GM12878 (cell line): ENCODE data around the gene GID8. TPM values are rescaled to one million over a fixed set of nuclear protein-coding genes. Genes with fewer than 3 reads are reported as not detected.

ENCODE experiments used
- ATAC-seq: fragments of 200-7000 bp; cut with Tn5 transposase; 3 replicates; pipeline ENCODE4 v1.9.1; 2020; ENCODE audit warnings: mild to moderate bottlenecking, moderate library complexity
- BruUV-seq: library from RNA; stranded (reverse); fragments of 400-500 nt; replicated peaks from 2 replicates; lab custom pipeline; 2021; lab: Mats Ljungman, UMichigan
- CTCF ChIA-PET: fragments of 300-600 bp; sonication (Branson Sonifier 250); formaldehyde crosslinking; extraction: SDS; loops from one replicate; lab custom pipeline; 2021; ENCODE audit warnings: inconsistent platforms; lab: Yijun Ruan, JAX
- POLR2A ChIA-PET: fragments of 350-600 bp; formaldehyde crosslinking; extraction: SDS; loops from one replicate; lab custom pipeline; 2021; ENCODE audit warnings: inconsistent platforms; lab: Charles Lee
- RAD21 ChIA-PET: fragments of 300-600 bp; sonication (Branson Sonifier 250); formaldehyde crosslinking; loops from one replicate; lab custom pipeline; 2023; ENCODE audit warnings: antibody characterized with exemption; ENCODE audit not compliant: unreplicated experiment; lab: Charles Lee
- SMC1A ChIA-PET: fragments of 300-600 bp; sonication (Branson Sonifier 250); formaldehyde crosslinking; loops from one replicate; lab custom pipeline; 2023; ENCODE audit not compliant: unreplicated experiment, uncharacterized antibody; lab: Charles Lee
- DNase-seq: peaks from one replicate; pipeline ENCODE4 v3.0.0-alpha.2; 2011; ENCODE audit warnings: low read depth, low spot score
- FAIRE-seq: peaks from 3 replicates; lab custom pipeline; 2011; peaks lifted over from hg19 to GRCh38; lab: Jason Lieb, UNC
- H2AFZ ChIP-seq: 2 replicates; pipeline ENCODE4 v1.6.0; 2011; ENCODE audit warnings: low read depth, low read length, control low read depth; ENCODE audit not compliant: control insufficient read depth
- H3K27ac ChIP-seq: 2 replicates; pipeline ENCODE4 v1.5.1; 2011; ENCODE audit warnings: control low read depth; ENCODE audit not compliant: control insufficient read depth, insufficient read depth
- H3K27me3 ChIP-seq, 2 experiments: replicated peaks in 1 of 2; 2 replicates each; pipeline versions ENCODE4 v1.6.0 to v1.6.1; 2011; ENCODE audit warnings: low read length in 1 of 2; ENCODE audit not compliant: control insufficient read depth in 2 of 2, insufficient read depth in 2 of 2
- H3K36me3 ChIP-seq, 2 experiments: 2 replicates each; pipeline ENCODE4 v1.5.1; 2011; ENCODE audit warnings: low read length in 1 of 2; ENCODE audit not compliant: control insufficient read depth in 2 of 2, insufficient read depth in 2 of 2
- H3K4me1 ChIP-seq: 2 replicates; pipeline ENCODE4 v1.6.1; 2011; ENCODE audit warnings: mild to moderate bottlenecking, low read length, moderate library complexity, mixed read lengths; ENCODE audit not compliant: control insufficient read depth, insufficient read depth
- H3K4me2 ChIP-seq: 2 replicates; pipeline ENCODE4 v1.6.0; 2011; ENCODE audit warnings: control low read depth; ENCODE audit not compliant: control insufficient read depth, insufficient read depth
- H3K4me3 ChIP-seq: fragments of 200-600 bp; sonication (generic); 2 replicates; pipeline ENCODE4 v1.5.1; 2016
- H3K79me2 ChIP-seq: 2 replicates; pipeline ENCODE4 v1.6.0; 2011; ENCODE audit warnings: low read length; ENCODE audit not compliant: control insufficient read depth, insufficient read depth
- H3K9ac ChIP-seq: 2 replicates; pipeline ENCODE4 v1.8.0; 2011; ENCODE audit warnings: low read length, control low read depth, mixed read lengths; ENCODE audit not compliant: control insufficient read depth, insufficient read depth
- H3K9me3 ChIP-seq: replicated peaks from 3 replicates; pipeline ENCODE4 v1.5.1; 2011; ENCODE audit warnings: mild to moderate bottlenecking, low read length; ENCODE audit not compliant: control insufficient read depth, insufficient read depth
- H4K20me1 ChIP-seq: 2 replicates; pipeline ENCODE4 v1.6.0; 2011; ENCODE audit not compliant: control insufficient read depth, insufficient read depth
- BHLHE40 ChIP-seq, 2 experiments: fragments of 450-650 bp in 1 of 2; IDR thresholded peaks; 2 replicates each; pipeline ENCODE4 v1.6.1; 2011 to 2017; ENCODE audit warnings: low read depth in 2 of 2, borderline replicate concordance in 1 of 2, improper control_type of control experiment in 1 of 2, low read length in 1 of 2, mild to moderate bottlenecking in 1 of 2
- CREM ChIP-seq: IDR thresholded peaks from 2 replicates; pipeline ENCODE4 v1.6.1; 2014; ENCODE audit warnings: antibody characterized with exemption, low read depth
- EZH2 ChIP-seq: IDR thresholded peaks from 2 replicates; pipeline ENCODE4 v1.6.1; 2012; ENCODE audit warnings: low read depth, mild to moderate bottlenecking, control low read depth, inconsistent platforms, low read length, borderline replicate concordance; ENCODE audit not compliant: control insufficient read depth
- FOXK2 ChIP-seq: fragments of 450-650 bp; IDR thresholded peaks from 2 replicates; pipeline ENCODE4 v1.6.1; 2017; ENCODE audit warnings: mild to moderate bottlenecking, moderate library complexity
- MYB ChIP-seq: fragments of 150-350 bp; IDR thresholded peaks from 2 replicates; pipeline ENCODE4 v1.6.1; 2014; ENCODE audit warnings: mild to moderate bottlenecking, low read depth, low read length, borderline replicate concordance
- RB1 ChIP-seq: fragments of 450-650 bp; formaldehyde crosslinking; IDR thresholded peaks from 2 replicates; pipeline ENCODE4 v1.6.1; 2017; ENCODE audit warnings: mild to moderate bottlenecking, borderline replicate concordance
- RUNX3 ChIP-seq: IDR thresholded peaks from 2 replicates; pipeline ENCODE4 v1.6.1; 2012; ENCODE audit warnings: low read length, inconsistent platforms
- TAF1 ChIP-seq: IDR thresholded peaks from 2 replicates; pipeline ENCODE4 v1.6.1; 2011; ENCODE audit warnings: mild to moderate bottlenecking, low read depth, low read length, borderline replicate concordance
- ZSCAN29 ChIP-seq: fragments of 450-650 bp; IDR thresholded peaks from 2 replicates; pipeline ENCODE4 v1.6.1; 2017; ENCODE audit warnings: mild to moderate bottlenecking, moderate library complexity
- WGBS: methylation state at CpG from one replicate; pipeline ENCODE4 v1.1.6; 2016; ENCODE audit warnings: low lambda C conversion rate; ENCODE audit not compliant: insufficient replicate concordance, insufficient coverage; ENCODE audit errors: missing lambda C conversion rate; 5-methylcytosine and 5-hydroxymethylcytosine counted together
- in situ Hi-C: fragments of 300-500 bp; cut with MboI; formaldehyde crosslinking; loops from 9 replicates; pipeline ENCODE4 v1.14.3; 2018; ENCODE audit warnings: mixed read lengths
- intact Hi-C: fragments of 100-400 bp; cut with micrococcal nuclease; formaldehyde crosslinking; loops from one replicate; pipeline ENCODE4 v1.14.2; 2022; ENCODE audit not compliant: unreplicated experiment
- polyA plus RNA-seq, 11 experiments: library from polyadenylated mRNA; depleted of rRNA in 4 of 11; unstranded in 6 of 11; stranded (reverse) in 5 of 11; fragments of >200 nt; fragmentation: Nextera tagmentation in 4 of 11; fragmentation: Illumina TruSeq in 1 of 11; extraction: Ambion mirVana in 4 of 11; extraction: Trizol in 1 of 11; gene quantifications; 1 replicate in 1 of 11; 2 replicates in 10 of 11; pipeline versions ENCODE4 v1.2.1 to v1.2.3, GENCODE V29; 2011 to 2016; ENCODE audit warnings: inconsistent platforms in 2 of 11, missing spikeins in 2 of 11, low read depth in 1 of 11
- total RNA-seq, 4 experiments: library from RNA; depleted of rRNA in 3 of 4; stranded (reverse); fragments of >200 nt in 3 of 4; fragmentation: Illumina TruSeq in 1 of 4; extraction: Trizol in 1 of 4; gene quantifications; 2 replicates each; pipeline versions ENCODE4 v1.2.1 to v1.2.3, GENCODE V29; 2013 to 2021
- TF ChIP-seq, protein P1 (sequence below): fragments of 450-650 bp; IDR thresholded peaks from 2 replicates; pipeline ENCODE4 v1.6.1; 2016; ENCODE audit warnings: mild to moderate bottlenecking
- TF ChIP-seq, protein P2 (sequence below): IDR thresholded peaks from 2 replicates; pipeline ENCODE4 v1.6.1; 2012; ENCODE audit warnings: improper control_type of control experiment, low read depth, low read length; ENCODE audit not compliant: insufficient replicate concordance
- TF ChIP-seq, protein P3 (sequence below): fragments of 450-650 bp; IDR thresholded peaks from 2 replicates; pipeline ENCODE4 v1.6.1; 2018; ENCODE audit warnings: borderline replicate concordance, mild to moderate bottlenecking; ENCODE audit not compliant: partially characterized antibody

The GID8 gene
- total and polyA plus RNA-seq, 10 of the 15 experiments (the other 5 are each of a cell fraction or from before 2014, with no cell fraction given), result 12.0 to 33.8 (median 22.2) TPM

DNA sequence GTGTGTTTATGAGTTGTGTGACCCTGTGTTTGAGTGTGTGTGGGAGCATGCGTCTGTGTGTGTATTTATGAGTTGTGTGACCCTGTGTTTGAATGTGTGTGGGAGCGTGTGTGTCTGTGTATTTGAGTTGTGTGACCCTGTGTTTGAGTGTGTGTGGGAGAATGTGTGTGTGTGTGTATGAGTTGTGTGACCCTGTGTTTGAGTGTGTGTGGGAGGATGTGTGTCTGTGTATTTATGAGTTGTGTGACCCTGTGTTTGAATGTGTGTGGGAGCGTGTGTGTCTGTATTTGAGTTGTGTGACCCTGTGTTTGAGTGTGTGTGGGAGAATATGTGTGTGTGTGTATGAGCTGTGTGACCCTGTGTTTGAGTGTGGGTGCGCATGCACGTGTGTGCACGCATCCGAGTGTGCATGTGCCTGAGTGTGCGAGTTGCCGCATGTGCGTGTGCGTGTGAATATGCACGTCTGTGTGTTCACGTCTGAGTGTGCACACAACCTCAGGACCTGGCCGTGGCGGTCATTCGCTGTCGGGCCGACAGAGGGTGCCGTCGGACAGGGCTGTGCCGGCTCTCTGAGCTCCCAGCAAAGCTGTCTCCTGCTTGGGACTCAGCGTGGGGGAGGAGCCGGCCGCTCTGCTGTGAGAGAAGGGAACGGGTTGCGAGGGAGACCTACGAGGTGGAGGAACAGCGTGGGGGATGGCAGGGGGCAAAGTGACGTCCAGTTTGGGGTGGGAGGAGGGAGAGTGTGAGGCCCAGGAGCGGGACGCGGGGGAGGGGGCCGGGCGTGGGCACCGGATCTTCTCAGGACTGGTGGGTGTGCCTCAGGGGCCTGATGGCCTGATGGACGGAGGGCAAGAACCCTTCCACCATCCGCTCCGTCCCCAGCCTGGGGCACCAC lies 34.2 kb downstream of the GID8 start:
- ChIA-PET RAD21 (interaction anchor here (0.6 to 1.4 kb wide), 21 partner anchors 9 to 1148 kb away, joined by 3 to 16 read pairs (median 4); partner anchors contain the start of genes GID8, SLC17A9, TCFL5 and YTHDF1), CTCF (interaction anchor here (0.6 to 1.6 kb wide), 20 partner anchors 8 to 543 kb away, joined by 3 to 9 read pairs (median 3); partner anchors contain the start of gene SLC17A9), POLR2A (interaction anchor here (0.7 to 1.8 kb wide), 5 partner anchors 18 to 47 kb away, joined by 3 to 13 read pairs (median 3); no protein-coding TSS in a partner anchor), SMC1A (interaction anchor here (0.6 to 1.7 kb wide), 8 partner anchors 18 to 209 kb away, joined by 4 to 15 read pairs (median 6); no protein-coding TSS in a partner anchor)
- in situ Hi-C loops, result no loop called here
- Histone ChIP-seq H3K27me3 (peaks cover 0 to 6% of the 10 kb centered on the region in 2 experiments; a peak in 2 of 4 replicates), H2AFZ (peak overlapping the region; percentile 34), H3K9ac (no peak overlapping the region), H3K36me3 (no peaks in the 10 kb centered on the region), H3K79me2 (no peaks in the 10 kb centered on the region), H3K4me3 (no peak overlapping the region), H3K4me1 (peaks cover 12% of the 10 kb centered on the region), H3K9me3 (no peaks in the 10 kb centered on the region), H3K4me2 (peak overlapping the region; percentile 59), H4K20me1 (no peaks in the 10 kb centered on the region), H3K27ac (no peak overlapping the region)
- BruUV-seq, result no TSS peak
- DNase-seq (peak; percentile 49), ATAC-seq (peak; percentile 89), FAIRE-seq (peak; percentile 82)
- 2% methylated on average over 27 of the region's 38 CpGs for WGBS
- intact Hi-C loops, result loop anchor here (1.0 to 2.0 kb wide), 2 partner anchors 37 to 205 kb away; no protein-coding TSS in a partner anchor
- TF ChIP-seq RUNX3 (peak; percentile 60), MYB (no peak), TAF1 (no peak), RB1 (peak; percentile 74; the same call in 1 of the 2 replicates), CREM (0 out of 2 replicates have a peak, but pooled peaks have one; percentile 18), ZSCAN29 (no peak), FOXK2 (no peak), BHLHE40 (IDR thresholded peaks at IDR 0.05; ENCODE audit: borderline replicate concordance in 1 of 2, low read depth in 2 of 2, low read length in 1 of 2) (peak; percentile 39 to 85; a peak in 2 of 4 replicates), EZH2 (no peak)
- TF ChIP-seq, protein P1, sequence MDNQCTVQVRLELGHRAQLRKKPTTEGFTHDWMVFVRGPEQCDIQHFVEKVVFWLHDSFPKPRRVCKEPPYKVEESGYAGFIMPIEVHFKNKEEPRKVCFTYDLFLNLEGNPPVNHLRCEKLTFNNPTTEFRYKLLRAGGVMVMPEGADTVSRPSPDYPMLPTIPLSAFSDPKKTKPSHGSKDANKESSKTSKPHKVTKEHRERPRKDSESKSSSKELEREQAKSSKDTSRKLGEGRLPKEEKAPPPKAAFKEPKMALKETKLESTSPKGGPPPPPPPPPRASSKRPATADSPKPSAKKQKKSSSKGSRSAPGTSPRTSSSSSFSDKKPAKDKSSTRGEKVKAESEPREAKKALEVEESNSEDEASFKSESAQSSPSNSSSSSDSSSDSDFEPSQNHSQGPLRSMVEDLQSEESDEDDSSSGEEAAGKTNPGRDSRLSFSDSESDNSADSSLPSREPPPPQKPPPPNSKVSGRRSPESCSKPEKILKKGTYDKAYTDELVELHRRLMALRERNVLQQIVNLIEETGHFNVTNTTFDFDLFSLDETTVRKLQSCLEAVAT, result no peak
- TF ChIP-seq, protein P2, sequence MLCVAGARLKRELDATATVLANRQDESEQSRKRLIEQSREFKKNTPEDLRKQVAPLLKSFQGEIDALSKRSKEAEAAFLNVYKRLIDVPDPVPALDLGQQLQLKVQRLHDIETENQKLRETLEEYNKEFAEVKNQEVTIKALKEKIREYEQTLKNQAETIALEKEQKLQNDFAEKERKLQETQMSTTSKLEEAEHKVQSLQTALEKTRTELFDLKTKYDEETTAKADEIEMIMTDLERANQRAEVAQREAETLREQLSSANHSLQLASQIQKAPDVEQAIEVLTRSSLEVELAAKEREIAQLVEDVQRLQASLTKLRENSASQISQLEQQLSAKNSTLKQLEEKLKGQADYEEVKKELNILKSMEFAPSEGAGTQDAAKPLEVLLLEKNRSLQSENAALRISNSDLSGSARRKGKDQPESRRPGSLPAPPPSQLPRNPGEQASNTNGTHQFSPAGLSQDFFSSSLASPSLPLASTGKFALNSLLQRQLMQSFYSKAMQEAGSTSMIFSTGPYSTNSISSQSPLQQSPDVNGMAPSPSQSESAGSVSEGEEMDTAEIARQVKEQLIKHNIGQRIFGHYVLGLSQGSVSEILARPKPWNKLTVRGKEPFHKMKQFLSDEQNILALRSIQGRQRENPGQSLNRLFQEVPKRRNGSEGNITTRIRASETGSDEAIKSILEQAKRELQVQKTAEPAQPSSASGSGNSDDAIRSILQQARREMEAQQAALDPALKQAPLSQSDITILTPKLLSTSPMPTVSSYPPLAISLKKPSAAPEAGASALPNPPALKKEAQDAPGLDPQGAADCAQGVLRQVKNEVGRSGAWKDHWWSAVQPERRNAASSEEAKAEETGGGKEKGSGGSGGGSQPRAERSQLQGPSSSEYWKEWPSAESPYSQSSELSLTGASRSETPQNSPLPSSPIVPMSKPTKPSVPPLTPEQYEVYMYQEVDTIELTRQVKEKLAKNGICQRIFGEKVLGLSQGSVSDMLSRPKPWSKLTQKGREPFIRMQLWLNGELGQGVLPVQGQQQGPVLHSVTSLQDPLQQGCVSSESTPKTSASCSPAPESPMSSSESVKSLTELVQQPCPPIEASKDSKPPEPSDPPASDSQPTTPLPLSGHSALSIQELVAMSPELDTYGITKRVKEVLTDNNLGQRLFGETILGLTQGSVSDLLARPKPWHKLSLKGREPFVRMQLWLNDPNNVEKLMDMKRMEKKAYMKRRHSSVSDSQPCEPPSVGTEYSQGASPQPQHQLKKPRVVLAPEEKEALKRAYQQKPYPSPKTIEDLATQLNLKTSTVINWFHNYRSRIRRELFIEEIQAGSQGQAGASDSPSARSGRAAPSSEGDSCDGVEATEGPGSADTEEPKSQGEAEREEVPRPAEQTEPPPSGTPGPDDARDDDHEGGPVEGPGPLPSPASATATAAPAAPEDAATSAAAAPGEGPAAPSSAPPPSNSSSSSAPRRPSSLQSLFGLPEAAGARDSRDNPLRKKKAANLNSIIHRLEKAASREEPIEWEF, result no peak
- TF ChIP-seq, protein P3, sequence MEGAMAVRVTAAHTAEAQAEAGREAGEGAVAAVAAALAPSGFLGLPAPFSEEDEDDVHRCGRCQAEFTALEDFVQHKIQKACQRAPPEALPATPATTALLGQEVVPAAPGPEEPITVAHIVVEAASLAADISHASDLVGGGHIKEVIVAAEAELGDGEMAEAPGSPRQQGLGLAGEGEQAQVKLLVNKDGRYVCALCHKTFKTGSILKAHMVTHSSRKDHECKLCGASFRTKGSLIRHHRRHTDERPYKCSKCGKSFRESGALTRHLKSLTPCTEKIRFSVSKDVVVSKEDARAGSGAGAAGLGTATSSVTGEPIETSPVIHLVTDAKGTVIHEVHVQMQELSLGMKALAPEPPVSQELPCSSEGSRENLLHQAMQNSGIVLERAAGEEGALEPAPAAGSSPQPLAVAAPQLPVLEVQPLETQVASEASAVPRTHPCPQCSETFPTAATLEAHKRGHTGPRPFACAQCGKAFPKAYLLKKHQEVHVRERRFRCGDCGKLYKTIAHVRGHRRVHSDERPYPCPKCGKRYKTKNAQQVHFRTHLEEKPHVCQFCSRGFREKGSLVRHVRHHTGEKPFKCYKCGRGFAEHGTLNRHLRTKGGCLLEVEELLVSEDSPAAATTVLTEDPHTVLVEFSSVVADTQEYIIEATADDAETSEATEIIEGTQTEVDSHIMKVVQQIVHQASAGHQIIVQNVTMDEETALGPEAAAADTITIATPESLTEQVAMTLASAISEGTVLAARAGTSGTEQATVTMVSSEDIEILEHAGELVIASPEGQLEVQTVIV, result no peak
